NCI-H345 (cell line): Measurements from ENCODE around the gene FAM240A.
A peak's percentile ranks its signal among the peaks of the same experiment; 100 is the strongest.
"Not testable (repeated sequence)": the region's sequence is repeated elsewhere in the genome, so short reads cannot be mapped to it uniquely, and the experiment has no call there.

Experiments used
- DNase-seq: peaks from one replicate; lab custom pipeline; 2025; lab: John Stamatoyannopoulos, UW

FAM240A gene

GRCh38 chr3:46612324-46612723 is at the start of gene FAM240A:
Gene FAM240A, plus strand, starts transcription at chr3:46612525. Its CDS starts 159 bp downstream, at chr3:46612684.
- no peak for DNase-seq

DNA sequence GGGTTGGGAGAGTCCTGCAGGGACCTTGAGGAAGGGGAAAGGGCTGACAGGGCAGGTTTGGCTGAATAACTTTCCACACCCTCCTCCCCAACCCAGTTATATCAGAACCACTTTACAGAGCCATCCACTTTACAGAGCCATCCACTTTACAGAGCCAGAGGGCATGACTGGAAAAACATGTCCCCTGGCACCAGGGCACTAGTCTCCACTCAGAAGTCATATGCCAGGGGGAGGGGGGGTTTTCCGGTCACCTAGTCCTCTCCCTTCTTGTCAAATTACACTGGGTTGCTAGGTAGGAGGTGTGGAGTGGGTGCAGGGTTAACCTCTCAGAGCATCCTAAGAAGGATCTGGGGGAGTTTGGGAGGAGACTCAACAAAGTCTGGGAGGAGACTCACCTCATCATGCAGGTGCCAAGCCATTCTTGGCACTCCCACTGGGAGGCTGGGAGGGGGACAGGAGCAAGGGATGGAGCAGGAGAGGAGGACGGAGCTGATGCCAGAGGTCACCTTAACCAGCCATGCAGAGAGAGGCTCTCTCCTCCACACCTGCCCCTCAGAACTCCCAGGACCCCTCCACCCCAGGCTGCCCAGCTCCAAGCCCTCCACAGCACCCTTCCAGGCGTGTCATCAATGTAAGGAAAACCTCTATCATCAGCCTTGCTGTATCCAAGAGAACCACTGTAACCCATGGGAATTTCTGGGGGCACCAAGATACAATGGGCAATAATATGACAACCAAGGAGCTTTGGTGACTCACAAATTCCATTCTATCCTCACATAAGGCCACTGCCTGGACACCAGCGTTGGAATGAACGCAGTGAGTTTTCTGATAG is 47.9 kb upstream of the FAM240A start:
- no peak for DNase-seq

DNA sequence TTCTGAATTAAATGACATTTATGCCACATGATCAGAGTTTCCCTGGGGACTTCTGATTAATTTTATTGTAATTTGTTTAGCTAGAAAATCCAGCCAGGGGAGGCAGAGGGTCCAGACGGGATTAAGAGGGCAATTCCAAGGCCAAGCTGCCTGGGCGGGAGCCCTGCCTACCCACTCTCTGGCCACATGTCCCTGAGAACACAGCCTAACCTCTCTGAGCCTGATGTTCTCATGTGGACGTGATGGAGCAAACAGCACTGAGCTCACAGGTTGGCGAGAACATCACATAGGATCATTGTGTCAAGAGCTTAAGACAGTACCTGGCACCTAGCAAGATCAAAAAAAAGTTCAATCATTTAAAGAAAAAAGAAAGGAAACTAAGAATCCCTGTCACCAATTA is 47.2 kb upstream of the FAM240A start:
- no peak for DNase-seq

DNA sequence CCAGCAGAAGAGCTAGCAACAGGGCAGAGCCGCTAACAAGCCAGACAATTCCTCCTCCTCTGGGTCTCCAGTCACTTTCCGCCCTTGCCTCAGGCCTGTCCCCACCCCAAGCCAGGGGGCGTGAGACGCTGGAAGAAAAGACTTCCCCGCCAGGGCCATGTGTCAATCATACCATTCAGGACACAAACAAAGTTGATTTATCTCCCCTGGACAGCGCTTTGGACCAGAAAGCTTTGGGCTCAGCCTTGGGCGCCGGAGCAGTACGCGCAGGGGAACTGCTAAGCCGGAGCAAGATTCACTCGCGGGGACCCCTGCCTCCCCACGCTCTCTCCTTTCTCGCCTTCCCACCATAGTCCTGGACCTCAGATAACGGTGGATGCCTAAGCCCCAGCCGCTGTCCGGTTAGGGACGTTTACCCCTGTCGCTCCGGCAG is 46.7 kb upstream of the FAM240A start:
- no peak for DNase-seq

- peak; percentile 0 for DNase-seq
Observed at GRCh38 chr3:46566040-46566641, 46.2 kb upstream of the FAM240A start, which contains the start of gene LRRC2. Gene LRRC2, minus strand, starts transcription at chr3:46566302. Its CDS starts 14,711 bp downstream, at chr3:46551591.

GRCh38 chr3:46571684-46572083 is 40.6 kb upstream of the FAM240A start:
- no peak for DNase-seq

DNA sequence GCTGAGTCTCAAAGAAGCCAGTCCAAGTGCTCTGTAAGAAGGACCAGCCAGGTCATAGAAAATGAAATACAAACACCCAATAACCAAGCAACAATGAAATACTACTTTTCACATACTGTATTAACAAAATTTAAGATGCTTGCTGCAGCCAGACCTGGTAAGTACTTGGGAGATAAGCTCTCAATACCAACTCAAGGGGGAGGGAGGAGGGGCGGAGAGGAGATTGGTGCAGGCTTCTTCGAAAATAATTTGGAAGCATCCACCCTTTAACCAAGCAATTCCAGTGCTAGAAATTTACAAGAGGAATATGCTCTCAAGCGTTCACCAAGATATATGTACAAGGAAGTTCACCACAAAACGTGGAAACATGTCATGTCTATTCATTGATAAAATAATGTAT is 38.6 kb upstream of the FAM240A start:
- DNase-seq = no peak

- peak; percentile 17 for DNase-seq
Observed at GRCh38 chr3:46574243-46574646, 38.1 kb upstream of the FAM240A start.

DNA sequence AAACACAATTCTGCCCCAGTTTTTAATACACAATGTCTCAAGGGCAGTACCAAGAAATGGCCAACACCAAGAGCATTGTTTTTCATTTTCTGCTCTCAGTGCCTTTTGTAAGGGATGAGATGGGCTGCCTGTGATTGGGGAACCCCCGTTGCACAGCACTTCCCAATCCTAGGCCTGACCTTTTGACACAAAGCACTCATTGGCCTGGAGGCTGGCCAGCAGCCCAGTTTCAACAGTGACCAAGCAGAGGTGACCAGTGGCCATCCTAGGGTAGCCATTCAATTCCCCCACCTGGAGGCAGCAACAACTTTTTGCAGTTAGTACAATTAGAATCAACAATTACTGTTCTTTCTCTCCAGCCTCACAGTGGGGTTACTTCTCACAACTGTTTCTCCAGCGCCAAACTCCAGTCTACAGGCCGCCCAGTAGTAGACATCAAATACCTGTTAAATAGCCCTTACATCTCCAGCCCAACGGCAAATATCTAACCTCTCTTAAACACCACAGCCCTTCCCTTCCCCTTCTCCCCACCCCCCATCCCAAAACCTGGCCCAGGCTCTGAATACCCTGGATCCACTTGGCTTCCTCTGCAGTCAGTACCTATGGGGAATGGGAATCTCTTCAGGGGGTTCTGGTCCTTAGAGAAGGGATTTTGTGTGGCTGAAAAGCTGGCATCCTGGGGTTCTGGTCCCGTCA is 37.3 kb upstream of the FAM240A start:
- no peak for DNase-seq

DNA sequence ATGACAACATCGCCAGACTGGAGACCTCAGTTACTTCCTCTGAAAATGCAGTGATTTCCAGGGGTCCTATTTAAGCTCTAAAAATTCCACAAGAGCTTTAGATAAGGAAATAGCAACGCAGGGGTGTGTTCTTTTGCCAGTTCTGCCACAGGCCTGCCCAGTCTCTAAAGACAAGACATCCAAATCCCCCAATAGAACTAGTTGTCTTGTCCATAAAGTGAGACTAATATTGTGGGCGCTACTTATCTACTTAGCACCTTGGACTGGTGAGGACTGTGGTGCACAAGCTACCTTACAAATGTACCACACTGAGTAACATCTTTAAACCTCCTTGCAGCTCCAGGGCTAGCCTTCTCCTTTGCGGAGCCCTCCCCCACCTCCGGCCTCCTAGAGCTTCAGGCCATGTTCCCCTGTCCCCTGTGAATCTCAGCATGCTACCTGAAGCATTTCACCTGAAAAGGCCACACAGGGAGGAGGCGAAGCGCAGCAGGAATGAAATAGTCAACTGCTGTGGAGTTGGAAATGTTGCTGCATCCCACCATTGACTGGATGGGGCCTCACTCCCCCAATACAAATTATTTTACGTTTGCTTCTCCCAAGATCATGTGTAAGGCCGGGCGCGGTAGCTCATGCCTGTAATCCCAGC is 36.6 kb upstream of the FAM240A start:
- DNase-seq = no peak

GRCh38 chr3:46576386-46576785 is 35.9 kb upstream of the FAM240A start:
- DNase-seq = no peak

- DNase-seq = no peak
Observed at GRCh38 chr3:46576879-46577278, 35.4 kb upstream of the FAM240A start.

DNA sequence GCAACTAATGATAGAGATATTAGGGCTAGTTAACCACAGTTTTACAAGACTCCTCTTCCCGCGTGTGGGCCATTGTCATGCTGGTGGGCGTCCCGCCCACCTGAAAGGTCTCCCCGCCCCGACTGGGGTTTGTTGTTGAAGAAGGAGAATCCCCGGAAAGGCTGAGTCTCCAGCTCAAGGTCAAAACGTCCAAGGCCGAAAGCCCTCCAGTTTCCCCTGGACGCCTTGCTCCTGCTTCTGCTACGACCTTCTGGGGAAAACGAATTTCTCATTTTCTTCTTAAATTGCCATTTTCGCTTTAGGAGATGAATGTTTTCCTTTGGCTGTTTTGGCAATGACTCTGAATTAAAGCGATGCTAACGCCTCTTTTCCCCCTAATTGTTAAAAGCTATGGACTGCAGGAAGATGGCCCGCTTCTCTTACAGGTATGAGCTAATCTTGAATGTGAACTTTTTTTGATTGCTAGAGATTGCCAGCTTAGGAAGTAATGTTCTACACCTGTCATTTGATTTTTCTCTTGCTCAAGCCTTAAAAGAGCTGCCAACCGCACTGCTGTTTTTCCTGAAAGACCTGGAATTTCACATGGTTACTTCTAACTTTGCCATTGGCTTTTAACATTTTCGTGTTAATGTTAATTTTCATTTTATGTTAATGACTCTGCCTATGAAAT is 34.6 kb upstream of the FAM240A start:
- DNase-seq = not testable (repeated sequence)

DNA sequence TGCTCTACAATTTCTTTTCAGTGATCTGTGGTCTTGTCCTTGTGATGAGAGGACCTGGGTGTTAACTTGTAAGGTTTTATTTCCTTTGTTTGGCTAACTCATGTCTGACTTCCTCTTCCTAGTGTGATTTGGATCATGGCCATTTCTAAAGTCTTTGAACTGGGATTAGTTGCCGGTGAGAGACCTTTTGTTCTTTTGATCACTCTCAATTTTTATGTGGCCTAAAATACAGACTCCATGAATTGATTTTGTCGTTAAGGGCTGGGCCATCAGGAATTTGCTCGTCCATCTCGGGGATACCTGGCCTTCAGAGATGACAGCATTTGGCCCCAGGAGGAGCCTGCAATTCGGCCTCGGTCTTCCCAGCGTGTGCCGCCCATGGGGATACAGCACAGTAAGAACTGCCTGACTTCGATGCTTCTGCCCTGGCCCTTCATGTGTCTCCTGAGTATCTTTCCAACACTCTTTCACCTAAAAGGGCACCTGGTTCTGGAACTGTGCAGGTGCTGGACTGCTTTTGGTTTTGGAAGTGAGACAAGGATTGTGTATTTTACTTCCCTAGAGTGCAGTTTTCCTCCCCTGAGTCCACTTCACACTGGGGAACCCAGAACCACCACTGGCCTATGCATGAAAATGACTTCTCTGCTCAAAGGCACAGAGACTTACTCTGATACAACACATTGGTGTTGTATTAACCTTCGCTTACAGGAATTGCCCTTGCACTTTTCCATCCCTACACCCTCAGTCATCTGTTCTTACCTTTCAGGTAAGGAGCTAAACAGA is 33.2 kb upstream of the FAM240A start:
- DNase-seq = peak; percentile 57

GRCh38 chr3:46579756-46580286 is 32.5 kb upstream of the FAM240A start:
- DNase-seq = no peak

DNA sequence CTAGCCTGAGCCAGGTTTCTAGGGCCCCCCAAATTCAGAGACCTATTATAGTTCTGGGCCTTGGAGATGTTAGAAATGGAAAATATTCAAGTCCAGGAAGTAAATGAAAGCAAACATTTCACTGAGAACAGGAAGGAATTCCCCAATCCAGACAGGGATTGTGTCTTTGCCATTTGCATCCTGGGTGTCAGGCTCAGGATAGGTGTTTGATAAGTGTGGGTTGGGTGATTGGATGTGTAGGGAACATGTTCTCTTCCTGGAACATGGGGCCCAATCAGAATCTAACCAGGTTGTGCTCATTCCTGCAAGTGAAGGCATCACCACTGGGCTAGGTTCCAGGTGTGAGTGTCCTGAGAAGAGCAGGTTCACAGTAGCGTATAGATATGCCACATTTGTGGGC is 31.6 kb upstream of the FAM240A start:
- DNase-seq = no peak

GRCh38 chr3:46584598-46585467 is 27.5 kb upstream of the FAM240A start:
- no peak for DNase-seq

DNA sequence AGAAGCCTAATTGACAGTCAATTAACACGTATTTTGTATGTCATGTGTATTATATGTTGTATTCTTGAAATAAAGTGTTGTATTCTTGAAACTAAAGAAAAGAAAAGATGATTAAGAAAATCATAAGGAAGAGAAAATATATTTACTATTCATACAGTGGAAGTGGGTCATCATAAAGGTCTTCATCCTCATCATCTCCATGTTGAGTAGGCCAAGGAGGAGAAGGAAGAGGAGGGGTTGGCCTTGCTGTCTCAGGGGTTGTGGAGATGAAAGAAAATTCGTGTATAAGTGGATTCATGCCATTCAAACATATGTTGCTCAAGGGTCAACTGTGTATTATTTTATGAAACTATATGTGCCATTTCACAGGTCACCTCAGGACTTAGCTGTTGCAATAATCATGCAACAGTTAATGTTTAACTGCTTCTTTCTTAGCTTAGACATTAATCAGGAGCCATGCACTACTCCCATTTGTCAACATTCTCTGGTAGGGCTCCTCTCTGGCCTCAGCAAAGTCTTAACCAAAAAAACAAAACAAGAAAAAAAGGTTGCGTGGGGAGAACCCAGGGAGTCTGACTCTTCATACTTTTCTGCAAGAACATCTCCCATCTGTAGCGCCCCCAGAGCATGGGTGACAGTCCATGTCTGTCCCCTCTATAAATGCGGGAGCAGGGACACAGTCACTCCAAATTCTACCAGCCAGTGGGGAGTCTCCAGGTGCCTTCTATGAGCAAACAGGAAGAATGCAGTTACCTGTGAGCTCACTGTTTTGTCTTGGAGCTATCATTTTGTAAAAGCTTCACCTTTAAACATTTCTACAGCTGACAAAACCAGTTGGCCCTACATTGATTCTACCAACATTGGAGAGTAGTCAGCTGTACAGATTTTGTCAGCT is 26.3 kb upstream of the FAM240A start:
- DNase-seq = no peak
